Keratinocyte (primary cell): ENCODE measurements around the gene RETN. TPM values are rescaled to one million over a fixed set of nuclear protein-coding genes. Genes with fewer than 3 reads are reported as not detected.

Source experiments
- DNase-seq: peaks from one replicate; pipeline ENCODE4 v3.0.0-alpha.2; 2011; ENCODE audit warnings: low read depth, missing footprints, low spot score
- FAIRE-seq: peaks from 2 replicates; lab custom pipeline; 2011; peaks lifted over from hg19 to GRCh38; lab: Jason Lieb, UNC
- H2AFZ ChIP-seq: 2 replicates; pipeline ENCODE4 v1.6.0; 2012; ENCODE audit warnings: low read length, control low read depth, inconsistent platforms; ENCODE audit not compliant: control insufficient read depth
- H3K27ac ChIP-seq: 2 replicates; pipeline ENCODE4 v1.5.1; 2011; ENCODE audit warnings: low read length; ENCODE audit not compliant: control insufficient read depth, insufficient read depth
- H3K27me3 ChIP-seq: 3 replicates; pipeline ENCODE4 v1.6.0; 2011; ENCODE audit warnings: low read length; ENCODE audit not compliant: control insufficient read depth, insufficient read depth; ENCODE audit errors: extremely low read depth
- H3K36me3 ChIP-seq, 2 experiments: 2 replicates in 1 of 2; 3 replicates in 1 of 2; pipeline ENCODE4 v1.5.1; 2011; ENCODE audit warnings: low read length in 2 of 2, mild to moderate bottlenecking in 1 of 2; ENCODE audit not compliant: control insufficient read depth in 2 of 2, insufficient read depth in 2 of 2; ENCODE audit errors: extremely low read depth in 1 of 2
- H3K4me1 ChIP-seq: 3 replicates; pipeline ENCODE4 v1.5.1; 2011; ENCODE audit warnings: low read length; ENCODE audit not compliant: control insufficient read depth, insufficient read depth; ENCODE audit errors: extremely low read depth
- H3K4me2 ChIP-seq: 3 replicates; pipeline ENCODE4 v1.6.0; 2011; ENCODE audit warnings: low read depth, low read length; ENCODE audit not compliant: control insufficient read depth, insufficient read depth; ENCODE audit errors: extremely low read depth
- H3K4me3 ChIP-seq, 3 experiments: fragments of 200-600 bp in 1 of 3; sonication (generic) in 1 of 3; 2 replicates in 2 of 3; 3 replicates in 1 of 3; pipeline ENCODE4 v1.5.1; 2011 to 2016; ENCODE audit warnings: low read length in 3 of 3, mild to moderate bottlenecking in 3 of 3, control low read depth in 2 of 3, inconsistent platforms in 1 of 3, low read depth in 1 of 3, mixed read lengths in 1 of 3, mixed run types in 1 of 3, moderate library complexity in 1 of 3; ENCODE audit not compliant: control insufficient read depth in 2 of 3, insufficient read depth in 2 of 3; ENCODE audit errors: extremely low read depth in 1 of 3
- H3K79me2 ChIP-seq: 2 replicates; pipeline ENCODE4 v1.6.0; 2012; ENCODE audit warnings: low read length; ENCODE audit not compliant: control insufficient read depth, insufficient read depth
- H3K9ac ChIP-seq: 3 replicates; pipeline ENCODE4 v1.6.0; 2011; ENCODE audit warnings: low read length; ENCODE audit not compliant: control insufficient read depth, insufficient read depth; ENCODE audit errors: extremely low read depth
- H3K9me1 ChIP-seq: 3 replicates; pipeline ENCODE4 v1.6.0; 2011; ENCODE audit warnings: low read length; ENCODE audit not compliant: control insufficient read depth, insufficient read depth; ENCODE audit errors: extremely low read depth
- H3K9me3 ChIP-seq: 2 replicates; pipeline ENCODE4 v1.5.1; 2012; ENCODE audit warnings: low read depth, low read length; ENCODE audit not compliant: control insufficient read depth
- H4K20me1 ChIP-seq: 3 replicates; pipeline ENCODE4 v1.6.0; 2011; ENCODE audit warnings: low read length; ENCODE audit not compliant: control insufficient read depth, insufficient read depth; ENCODE audit errors: extremely low read depth
- CTCF ChIP-seq, 3 experiments: IDR thresholded peaks in 1 of 3; conservative IDR thresholded peaks in 1 of 3; optimal IDR thresholded peaks in 1 of 3; 2 replicates in 2 of 3; 3 replicates in 1 of 3; pipeline versions ENCODE3 to v1.5.1; 2011; ENCODE audit warnings: low read length in 3 of 3, mild to moderate bottlenecking in 3 of 3, moderate library complexity in 2 of 3, control low read depth in 1 of 3, inconsistent platforms in 1 of 3; ENCODE audit not compliant: insufficient read depth in 2 of 3; ENCODE audit errors: extremely low read depth in 1 of 3
- EZH2 ChIP-seq: IDR thresholded peaks from one replicate; pipeline ENCODE4 v1.6.1; 2012; ENCODE audit warnings: inconsistent platforms, mild to moderate bottlenecking, low read length, moderate library complexity
- dilution Hi-C: fragments of 300-500 bp; cut with MboI; formaldehyde crosslinking; loops from one replicate; pipeline ENCODE4 v1.7.0; 2020; ENCODE audit warnings: low sequenced_read_pairs; ENCODE audit not compliant: extremely low pct_ligation_motif_present
- polyA plus RNA-seq, 5 experiments: library from polyadenylated mRNA; depleted of rRNA in 3 of 5; stranded (reverse) in 3 of 5; stranded (forward) in 1 of 5; unstranded in 1 of 5; fragments of >200 nt; gene quantifications; 1 replicate in 1 of 5; 2 replicates in 3 of 5; 3 replicates in 1 of 5; pipeline versions ENCODE4 v1.2.1 to v1.2.3, GENCODE V29; 2011 to 2012; ENCODE audit warnings: missing spikeins in 2 of 5, low read depth in 1 of 5, low replicate concordance in 1 of 5

The RETN gene
- polyA plus RNA-seq, 1 donor (not counting 4 experiments of a cell fraction or from before 2014, with no cell fraction given), result not detected

- Histone ChIP-seq H2AFZ (no peak overlapping the region), H3K4me1 (peaks cover 4% of the 10 kb centered on the region), H3K27ac (no peak overlapping the region), H4K20me1 (no peaks in the 10 kb centered on the region), H3K36me3 (no peaks in the 10 kb centered on the region), H3K9me3 (no peaks in the 10 kb centered on the region), H3K9ac (no peak overlapping the region), H3K27me3 (no peaks in the 10 kb centered on the region), H3K4me3 (no peak overlapping the region), H3K9me1 (peaks cover 2% of the 10 kb centered on the region), H3K4me2 (no peak overlapping the region), H3K79me2 (no peaks in the 10 kb centered on the region)
- DNase-seq (peak; percentile 19), FAIRE-seq (no peak)
- TF ChIP-seq CTCF (optimal IDR thresholded peaks at IDR 0.05 in 1 of 3, IDR thresholded peaks at IDR 0.05 in 1 of 3, conservative IDR thresholded peaks at IDR 0.05 in 1 of 3; ENCODE audit: extremely low read depth in 1 of 3, insufficient read depth in 2 of 3, low read length in 3 of 3) (no peak), EZH2 (no peak)
- dilution Hi-C loops, result no loop called here
Measured at GRCh38 chr19:7654401-7654800, 14.4 kb upstream of the RETN start.

- Histone ChIP-seq H3K9me1 (peaks cover 2% of the 10 kb centered on the region), H2AFZ (no peak overlapping the region), H3K9ac (no peak overlapping the region), H3K4me3 (no peak overlapping the region), H3K79me2 (no peaks in the 10 kb centered on the region), H3K36me3 (no peaks in the 10 kb centered on the region), H3K27ac (no peak overlapping the region), H3K4me2 (no peak overlapping the region), H3K4me1 (peaks cover 4% of the 10 kb centered on the region), H3K27me3 (no peaks in the 10 kb centered on the region), H4K20me1 (no peaks in the 10 kb centered on the region), H3K9me3 (no peaks in the 10 kb centered on the region)
- TF ChIP-seq CTCF (optimal IDR thresholded peaks at IDR 0.05 in 1 of 3, IDR thresholded peaks at IDR 0.05 in 1 of 3, conservative IDR thresholded peaks at IDR 0.05 in 1 of 3; ENCODE audit: extremely low read depth in 1 of 3, insufficient read depth in 2 of 3, low read length in 3 of 3) (no peak), EZH2 (no peak)
- no peak for FAIRE-seq
- dilution Hi-C loops, result no loop called here
- DNase-seq, result no peak
Measured at GRCh38 chr19:7655581-7655980, 13.3 kb upstream of the RETN start.
